Cerebellar cortex (tissue), 1 donor: ENCODE data around the gene SLC25A22.

ENCODE experiments used
- DNase-seq: peaks from one replicate; pipeline ENCODE4 v3.0.0-alpha.2; 2015; ENCODE audit warnings: low spot score

The SLC25A22 gene

DNA sequence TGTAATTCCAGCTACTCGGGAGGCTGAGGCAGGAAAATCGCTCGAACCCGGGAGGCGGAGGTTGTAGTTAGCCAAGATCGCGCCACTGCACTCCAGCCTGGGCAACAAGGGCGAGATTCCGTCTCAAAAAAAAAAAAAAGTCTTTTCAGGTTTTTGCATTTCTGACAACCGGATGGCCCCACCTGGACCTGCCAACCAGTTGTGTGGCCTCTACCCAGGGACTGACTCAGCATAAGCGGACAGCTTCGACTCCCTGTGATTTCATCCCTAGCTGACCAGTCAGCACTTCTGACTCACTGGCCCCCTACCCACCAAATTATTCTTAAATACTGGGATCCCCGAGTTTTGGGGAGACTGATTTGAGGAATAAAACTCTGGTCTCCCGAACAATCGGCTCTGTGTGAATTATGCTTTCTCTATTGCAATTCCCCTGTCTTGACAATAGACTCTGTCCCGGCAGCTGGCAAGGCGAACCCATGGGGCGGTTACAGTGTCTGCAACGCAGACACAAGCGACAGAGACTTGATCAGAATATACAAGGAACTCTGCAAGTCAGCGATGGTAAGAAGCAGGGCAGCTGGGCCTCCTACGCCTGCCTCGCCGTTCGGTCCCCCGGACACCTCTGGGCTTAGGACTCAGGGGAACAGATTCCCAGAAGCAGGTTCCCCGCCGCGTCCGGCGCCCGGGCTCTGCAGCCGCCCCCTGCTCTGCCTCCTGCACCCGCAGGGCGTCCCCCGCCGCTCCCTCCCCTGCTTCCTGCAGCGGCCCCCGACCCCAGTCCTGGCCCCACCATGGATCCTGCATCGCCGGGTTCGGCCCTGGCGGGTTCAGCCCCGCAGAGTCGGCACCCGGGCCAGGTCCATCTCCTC lies 51.6 kb downstream of the SLC25A22 start:
- DNase-seq = peak; percentile 47

DNA sequence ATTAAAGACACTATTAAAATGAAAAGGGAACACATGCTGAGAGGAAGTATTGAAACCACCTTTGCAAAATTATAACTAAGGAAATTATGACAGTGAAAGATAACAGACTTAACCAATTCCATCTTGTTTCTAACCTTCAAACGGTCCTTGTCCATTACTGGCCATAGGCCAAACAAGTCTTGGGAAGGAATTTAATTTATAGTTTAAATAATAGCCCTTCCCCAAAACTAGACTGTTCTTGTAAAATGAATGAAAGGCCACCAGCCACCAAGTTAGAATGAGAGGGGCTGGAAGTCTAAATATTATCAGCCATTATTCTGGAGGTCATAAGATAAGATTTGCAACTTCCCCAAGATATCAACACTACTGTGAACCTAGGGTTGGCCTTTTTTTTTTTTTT lies 52.7 kb downstream of the SLC25A22 start:
- no peak for DNase-seq

DNA sequence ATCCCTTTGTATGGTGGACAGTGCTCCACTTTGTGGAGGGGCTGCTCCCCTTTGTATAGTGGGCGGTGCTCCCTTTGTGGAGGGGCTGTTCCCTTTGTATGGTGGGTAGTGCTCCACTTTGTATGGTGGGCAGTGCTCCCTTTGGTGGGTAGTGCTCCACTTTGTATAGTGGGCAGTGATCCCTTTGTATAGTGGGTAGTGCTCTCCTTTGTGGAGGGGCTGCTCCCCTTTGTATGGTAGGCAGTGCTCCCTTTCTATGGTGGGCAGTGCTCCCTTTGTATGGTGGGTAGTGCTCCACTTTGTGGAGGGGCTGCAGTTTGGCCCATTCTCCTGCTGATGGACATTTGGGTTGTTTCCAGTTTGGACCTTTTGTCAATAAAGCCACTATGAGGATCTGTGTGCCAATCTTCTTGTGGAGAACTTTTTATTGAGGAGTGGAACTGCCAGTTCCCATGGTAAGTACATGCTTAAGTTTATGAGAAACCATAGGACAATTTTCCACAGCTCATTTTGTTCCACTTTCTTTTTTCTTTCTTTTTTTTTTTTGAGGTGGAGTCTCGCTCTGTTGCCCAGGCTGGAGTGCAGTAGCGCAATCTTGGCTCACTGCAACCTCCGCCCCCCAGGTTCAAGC lies 55.4 kb downstream of the SLC25A22 start:
- no peak for DNase-seq

DNA sequence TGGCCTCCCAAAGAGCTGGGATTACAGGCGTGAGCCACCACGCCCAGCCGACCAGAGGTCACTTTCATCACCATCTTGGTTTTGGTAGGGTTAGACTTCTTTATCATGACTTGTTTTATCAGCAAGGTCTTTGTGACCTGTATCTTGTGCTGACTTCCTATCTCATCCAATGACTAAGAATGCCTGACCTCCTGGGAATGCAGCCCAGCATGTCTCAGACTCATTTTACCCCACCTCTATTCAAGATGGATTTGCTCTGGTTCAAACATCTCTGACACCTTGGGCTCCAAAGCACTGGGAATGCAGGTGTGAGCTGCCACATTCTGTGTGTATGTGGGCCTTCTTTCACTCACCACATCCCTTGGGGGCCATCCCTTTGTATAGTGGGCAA lies 55.9 kb downstream of the SLC25A22 start:
- no peak for DNase-seq
